Thoracic aorta (tissue), 2 donors: ENCODE data around the gene ENDOG. TPM values are rescaled to one million over a fixed set of nuclear protein-coding genes. Genes with fewer than 3 reads are reported as not detected.

Experiments used
- ATAC-seq: fragments of 150-250 bp; one replicate; pipeline ENCODE4 v1.8.0; 2017; ENCODE audit warnings: low read depth; ENCODE audit not compliant: insufficient number of reproducible peaks, low FRiP score
- DNase-seq: peaks from one replicate; pipeline ENCODE4 v3.0.0-alpha.2; 2020; ENCODE audit warnings: low spot score
- H3K27ac ChIP-seq, 2 donors: fragments of 200-600 bp; sonication (generic); 1 replicate in 1 of 2; 2 replicates in 1 of 2; pipeline ENCODE4 v1.5.1; 2016; ENCODE audit warnings: mild to moderate bottlenecking in 2 of 2, moderate library complexity in 2 of 2
- H3K27me3 ChIP-seq: fragments of 200-600 bp; sonication (generic); replicated peaks from 2 replicates; pipeline ENCODE4 v1.6.0; 2016; ENCODE audit warnings: mild to moderate bottlenecking; ENCODE audit not compliant: insufficient read depth
- H3K36me3 ChIP-seq: fragments of 200-600 bp; sonication (generic); one replicate; pipeline ENCODE4 v1.5.1; 2016
- H3K4me1 ChIP-seq, 2 donors: fragments of 200-600 bp; sonication (generic); 1 replicate in 1 of 2; 2 replicates in 1 of 2; pipeline versions ENCODE4 v1.5.1 to v1.6.0; 2016; ENCODE audit warnings: low read depth in 2 of 2, mild to moderate bottlenecking in 1 of 2; ENCODE audit not compliant: control insufficient read depth in 1 of 2
- H3K4me3 ChIP-seq: fragments of 200-600 bp; sonication (generic); 2 replicates; pipeline ENCODE4 v1.5.1; 2016; ENCODE audit warnings: mild to moderate bottlenecking
- H3K9me3 ChIP-seq: fragments of 200-600 bp; sonication (generic); 2 replicates; pipeline ENCODE4 v1.5.1; 2016
- CTCF ChIP-seq: fragments of 200-600 bp; sonication (generic); IDR thresholded peaks from one replicate; pipeline ENCODE4 v1.5.1; 2019; ENCODE audit warnings: antibody characterized with exemption
- total RNA-seq, 2 donors: library from RNA; depleted of rRNA; stranded (reverse); fragments of >200 nt; gene quantifications; one replicate each; pipeline versions ENCODE4 v1.1.0 to v1.2.3, GENCODE V29; 2016

The ENDOG gene
- total RNA-seq, 2 donors from 2014 or later = 21.2 to 26.4 TPM

GRCh38 chr9:128809831-128810230 is 8.5 kb upstream of the ENDOG start:
- TF ChIP-seq CTCF = no peak
- Histone ChIP-seq H3K36me3 (peaks cover 35% of the 10 kb centered on the region), H3K4me1 (no peaks in the 10 kb centered on the region), H3K27ac (no peak overlapping the region), H3K27me3 (no peaks in the 10 kb centered on the region), H3K9me3 (no peaks in the 10 kb centered on the region), H3K4me3 (no peak overlapping the region)
- DNase-seq (no peak), ATAC-seq (no peak)

- peaks cover 28% of the 10 kb centered on the region for H3K36me3 ChIP-seq
- H3K9me3 ChIP-seq = no peaks in the 10 kb centered on the region
- DNase-seq = no peak
- H3K27ac ChIP-seq = no peak overlapping the region
- no peaks in the 10 kb centered on the region for H3K4me1 ChIP-seq
- no peaks in the 10 kb centered on the region for H3K27me3 ChIP-seq
- ATAC-seq = no peak
- no peak overlapping the region for H3K4me3 ChIP-seq
- TF ChIP-seq CTCF = no peak
Measured at GRCh38 chr9:128810873-128811272, 7.4 kb upstream of the ENDOG start.

- peak overlapping the region; percentile 75 for H3K4me3 ChIP-seq
- H3K27me3 ChIP-seq = no peaks in the 10 kb centered on the region
- peaks cover 8 to 12% of the 10 kb centered on the region in 2 donors for H3K4me1 ChIP-seq
- no peak for TF ChIP-seq CTCF
- no peak for DNase-seq
- ATAC-seq = no peak
- H3K36me3 ChIP-seq = peaks cover 22% of the 10 kb centered on the region
- H3K9me3 ChIP-seq = no peaks in the 10 kb centered on the region
- peak overlapping the region; percentile 84 for H3K27ac ChIP-seq
Measured at GRCh38 chr9:128818839-128819715, 777 bp downstream of the ENDOG start.

- H3K27ac ChIP-seq = no peak overlapping the region
- H3K36me3 ChIP-seq = peaks cover 23% of the 10 kb centered on the region
- no peak for ATAC-seq
- no peak for DNase-seq
- TF ChIP-seq CTCF = no peak
- no peaks in the 10 kb centered on the region for H3K9me3 ChIP-seq
- peak overlapping the region; percentile 75 for H3K4me3 ChIP-seq
- no peaks in the 10 kb centered on the region for H3K27me3 ChIP-seq
- H3K4me1 ChIP-seq = peaks cover 8 to 12% of the 10 kb centered on the region in 2 donors
Measured at GRCh38 chr9:128819716-128820664, 1.7 kb downstream of the ENDOG start.
